DMS153 treated with DMSO at 0.1 percent for 48 hours (cell line): ENCODE measurements around the gene CPED1.
"Not testable (repeated sequence)": the region's sequence is repeated elsewhere in the genome, so short reads cannot be mapped to it uniquely, and the experiment has no call there.

Source experiments
- DNase-seq: peaks from one replicate; lab custom pipeline; 2025; ENCODE audit not compliant: unreplicated experiment; lab: John Stamatoyannopoulos, UW

The CPED1 gene

GRCh38 chr7:121303422-121304101 is 315.1 kb downstream of the CPED1 start:
- no peak for DNase-seq

- no peak for DNase-seq
Measured at GRCh38 chr7:121304102-121304658, 315.7 kb downstream of the CPED1 start.

DNA sequence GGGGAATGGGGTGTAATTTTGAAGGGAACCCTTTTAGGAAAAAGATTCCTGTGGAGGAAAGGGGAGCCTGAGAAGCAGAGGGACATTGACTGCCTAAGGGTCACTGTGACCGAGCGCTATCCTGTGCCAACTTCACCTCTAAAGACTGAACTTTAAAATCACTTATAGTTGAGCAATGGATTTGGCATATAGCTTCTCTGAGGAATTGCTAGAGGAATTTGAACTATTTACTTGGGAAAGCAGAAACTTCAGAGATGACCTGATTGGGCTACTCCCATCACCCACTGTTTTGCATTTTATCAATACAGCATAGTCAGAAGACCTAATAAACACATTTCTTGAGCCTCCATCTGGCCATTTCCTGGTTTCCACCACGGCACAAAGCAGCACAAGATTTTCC is 316.6 kb downstream of the CPED1 start:
- DNase-seq = no peak

DNA sequence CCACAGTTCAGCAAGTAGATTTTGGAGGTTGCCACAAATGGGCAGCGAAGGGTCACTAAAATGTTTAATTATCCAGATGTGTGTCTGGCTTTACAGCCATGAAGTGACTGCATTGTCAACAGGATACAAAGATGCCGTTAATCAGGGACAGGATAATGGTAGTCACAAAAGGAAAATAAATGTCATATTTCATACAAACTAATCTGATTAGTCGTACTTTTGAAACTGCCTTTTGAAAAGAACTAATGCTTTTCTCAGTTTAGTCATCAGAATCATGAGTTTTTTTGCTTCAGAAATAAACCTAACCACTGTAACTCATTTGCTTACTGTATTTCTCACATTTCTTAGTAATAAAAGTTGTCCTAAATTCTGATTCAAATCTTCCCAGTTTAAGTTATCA is 318.1 kb downstream of the CPED1 start:
- DNase-seq = no peak

- no peak for DNase-seq
Measured at GRCh38 chr7:121307021-121307574, 318.6 kb downstream of the CPED1 start.

GRCh38 chr7:121313220-121313792 is 324.8 kb downstream of the CPED1 start:
- no peak for DNase-seq

DNA sequence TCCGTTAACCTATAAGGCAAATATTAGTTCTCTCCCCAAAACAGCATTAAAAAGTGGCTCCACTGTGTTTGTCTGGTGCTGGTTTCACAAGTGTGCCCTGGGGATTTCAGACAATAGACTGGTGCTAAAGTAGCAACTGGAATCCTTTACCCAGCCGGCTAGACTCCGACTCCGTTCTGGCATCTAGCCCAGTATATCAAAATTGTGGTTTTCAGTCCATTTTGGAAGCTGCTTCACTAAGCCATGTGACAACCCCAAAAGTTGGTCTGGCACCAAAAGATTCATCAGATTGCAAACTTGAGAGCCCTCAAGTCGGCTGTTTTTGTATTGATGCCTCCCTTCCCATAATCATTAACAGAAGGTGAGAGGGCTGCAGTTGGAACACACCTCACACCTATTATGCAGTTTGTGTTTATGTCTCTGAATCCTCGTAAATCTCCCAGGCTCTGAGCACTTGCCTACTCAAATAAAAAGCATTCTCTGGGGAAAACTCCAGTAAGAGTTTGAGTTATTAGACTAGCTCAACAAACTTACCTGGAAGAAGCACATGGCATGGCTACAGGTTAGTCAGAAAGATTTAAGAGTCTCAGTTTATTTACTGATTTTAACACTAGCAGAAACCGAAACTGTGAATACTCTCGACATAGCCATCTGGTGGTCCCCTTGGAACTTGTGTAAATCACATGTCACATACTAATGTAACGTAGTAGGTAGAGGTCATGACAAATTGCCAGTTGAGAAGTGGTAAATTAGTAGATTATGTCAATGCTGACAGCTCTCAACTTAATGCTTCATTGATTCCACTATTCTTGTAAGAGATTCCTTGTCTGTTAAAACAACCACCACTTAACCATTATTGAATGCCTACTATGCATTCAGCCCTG is 325.5 kb downstream of the CPED1 start:
- peak; percentile 92 for DNase-seq

- not testable (repeated sequence) for DNase-seq
Measured at GRCh38 chr7:121315170-121315569, 326.7 kb downstream of the CPED1 start.

DNA sequence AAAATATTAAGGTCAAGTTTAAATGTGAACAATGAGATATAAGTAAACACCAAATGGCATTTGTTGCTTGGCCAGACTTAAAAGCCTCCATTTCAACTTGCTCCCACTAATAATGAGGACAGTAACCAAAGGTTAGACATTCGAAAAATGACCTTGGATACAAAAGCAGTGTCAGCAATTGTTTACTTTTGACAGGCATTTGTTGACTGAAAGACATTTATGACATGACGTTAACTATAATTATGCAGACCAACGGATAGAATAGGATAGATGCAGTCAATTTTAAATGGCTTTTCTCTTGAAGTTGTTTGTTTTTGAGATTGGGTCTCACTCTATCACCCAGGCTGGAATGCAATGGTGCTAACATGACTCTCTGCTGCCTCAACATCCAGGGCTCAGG is 333.9 kb downstream of the CPED1 start:
- no peak for DNase-seq

- DNase-seq = no peak
Measured at GRCh38 chr7:121323515-121324302, 335.2 kb downstream of the CPED1 start.

GRCh38 chr7:121327671-121328070 is 339.2 kb downstream of the CPED1 start:
- no peak for DNase-seq

GRCh38 chr7:121328508-121329190 is 340.1 kb downstream of the CPED1 start, which contains the start of gene WNT16:
Gene WNT16, plus strand, starts transcription at chr7:121329000. Its CDS starts 293 bp downstream, at chr7:121329293.
- DNase-seq = no peak

DNA sequence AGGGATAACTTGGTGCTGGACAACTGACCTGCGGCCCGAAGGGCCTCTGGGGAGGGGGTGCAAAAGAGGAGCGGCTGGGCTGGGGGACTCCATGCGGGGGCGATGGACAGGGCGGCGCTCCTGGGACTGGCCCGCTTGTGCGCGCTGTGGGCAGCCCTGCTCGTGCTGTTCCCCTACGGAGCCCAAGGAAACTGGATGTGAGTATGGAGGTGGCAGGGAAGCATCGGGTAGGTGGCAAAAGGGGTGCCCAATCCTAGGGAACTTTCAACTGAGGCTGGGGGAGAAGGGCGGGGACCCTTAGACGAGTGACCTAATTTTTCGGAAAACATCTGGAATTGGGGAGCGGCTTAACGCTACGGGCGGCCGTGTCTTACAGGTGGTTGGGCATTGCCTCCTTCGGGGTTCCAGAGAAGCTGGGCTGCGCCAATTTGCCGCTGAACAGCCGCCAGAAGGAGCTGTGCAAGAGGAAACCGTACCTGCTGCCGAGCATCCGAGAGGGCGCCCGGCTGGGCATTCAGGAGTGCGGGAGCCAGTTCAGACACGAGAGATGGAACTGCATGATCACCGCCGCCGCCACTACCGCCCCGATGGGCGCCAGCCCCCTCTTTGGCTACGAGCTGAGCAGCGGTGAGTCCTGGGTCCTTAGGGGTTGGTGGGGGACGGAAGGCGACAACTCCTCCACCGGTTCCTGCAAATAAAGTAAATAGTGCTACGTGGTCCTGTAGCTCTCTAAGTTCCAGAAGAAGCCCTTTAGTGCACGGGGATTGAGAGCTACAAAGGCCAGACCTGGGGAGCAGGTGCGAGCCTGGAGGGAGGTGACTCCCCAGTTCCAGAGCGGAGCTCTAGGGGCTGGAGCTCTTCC is 340.9 kb downstream of the CPED1 start:
- DNase-seq = peak; percentile 66

GRCh38 chr7:121330053-121330833 is 341.7 kb downstream of the CPED1 start:
- no peak for DNase-seq

DNA sequence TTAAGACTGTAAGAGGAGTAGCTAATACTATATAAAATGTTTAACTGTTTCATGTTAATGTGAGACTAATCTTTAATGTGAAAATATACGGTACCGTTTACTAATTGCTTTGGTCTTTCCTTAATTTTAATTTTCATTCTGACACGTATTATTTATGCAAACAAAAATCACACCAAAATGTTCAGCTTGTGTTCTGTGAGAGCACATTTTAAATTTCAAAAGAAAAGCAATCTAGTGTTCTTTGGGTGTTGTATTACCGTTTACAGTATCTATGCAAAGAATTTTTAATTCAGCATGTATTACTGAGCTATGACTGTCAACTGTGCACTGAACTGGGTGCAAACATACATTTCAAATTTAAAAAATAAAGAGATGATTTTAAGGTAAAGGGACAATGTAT is 342.5 kb downstream of the CPED1 start:
- no peak for DNase-seq

- no peak for DNase-seq
Measured at GRCh38 chr7:121331574-121331973, 343.1 kb downstream of the CPED1 start.

DNA sequence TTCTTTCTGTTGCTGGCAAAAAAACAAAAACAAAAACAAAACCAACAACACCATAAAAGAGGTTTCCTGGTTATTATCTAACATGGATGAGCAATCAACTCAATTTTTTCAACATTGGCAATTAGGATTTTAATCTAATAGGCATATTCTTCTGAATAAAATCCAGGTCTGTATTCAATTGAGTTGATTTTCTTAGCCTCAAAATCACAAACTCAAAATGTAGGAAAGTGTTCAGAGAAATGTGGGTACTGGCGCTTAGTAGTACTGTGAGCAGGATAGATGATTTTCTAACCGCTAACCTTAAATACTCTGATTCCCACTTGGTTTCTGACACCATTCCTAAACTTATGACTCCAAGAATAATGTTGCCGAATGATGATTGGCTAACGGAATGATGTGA is 345.9 kb downstream of the CPED1 start:
- no peak for DNase-seq
